Activated CD4-positive, alpha-beta T cell treated with anti-CD3 and anti-CD28 coated beads, Interleukin-2, amount 10 ng/mL, durations not matched to agents 24 days and 14 days (primary cell): ENCODE data around the gene USP17L20. TPM values are rescaled to one million over a fixed set of nuclear protein-coding genes. Genes with fewer than 3 reads are reported as not detected.
A peak's percentile ranks its signal among the peaks of the same experiment; 100 is the strongest.
"Not testable (repeated sequence)": the region's sequence is repeated elsewhere in the genome, so short reads cannot be mapped to it uniquely, and the experiment has no call there.

Experiments used
- DNase-seq: peaks from one replicate; pipeline ENCODE4 v3.0.0; 2022
- H3K27ac Mint-ChIP-seq: one replicate; pipeline ENCODE4 v1.8.0; 2022; ENCODE audit warnings: mild to moderate bottlenecking, mixed read lengths
- H3K27me3 Mint-ChIP-seq: one replicate; pipeline ENCODE4 v1.8.0; 2022; ENCODE audit warnings: mixed read lengths
- H3K36me3 Mint-ChIP-seq: one replicate; pipeline ENCODE4 v1.8.0; 2022; ENCODE audit warnings: low read depth, mild to moderate bottlenecking, mixed read lengths
- H3K4me1 Mint-ChIP-seq: one replicate; pipeline ENCODE4 v1.8.0; 2021; ENCODE audit warnings: mixed read lengths
- H3K4me3 Mint-ChIP-seq: one replicate; pipeline ENCODE4 v1.8.0; 2022; ENCODE audit warnings: mild to moderate bottlenecking, moderate library complexity, mixed read lengths
- H3K9me3 Mint-ChIP-seq: one replicate; pipeline ENCODE4 v1.8.0; 2021; ENCODE audit warnings: mixed read lengths
- intact Hi-C: fragments of 100-400 bp; cut with micrococcal nuclease; formaldehyde crosslinking; loops from one replicate; pipeline ENCODE4 v1.15.1; 2023
- total RNA-seq: library from RNA; stranded (reverse); gene quantifications from 2 replicates; pipeline ENCODE4 v1.2.3, GENCODE V29; 2022

The USP17L20 gene
- total RNA-seq, 1 donor from 2014 or later, result not detected

GRCh38 chr4:9271719-9272118 lies 13.8 kb downstream of the USP17L20 start:
- H3K36me3 Mint-ChIP-seq, intact Hi-C loops, H3K4me3 Mint-ChIP-seq, H3K27ac Mint-ChIP-seq, H3K4me1 Mint-ChIP-seq, H3K9me3 Mint-ChIP-seq, H3K27me3 Mint-ChIP-seq: not testable (repeated sequence)
- DNase-seq, result peak; percentile 56

Other genes starting within 250 kb of the USP17L20 start
- gene FAM90A26, start 87.7 kb upstream of the USP17L20 start, total RNA-seq, result not detected in 2 replicates
- gene USP17L10, start 47.5 kb upstream of the USP17L20 start, total RNA-seq, result not detected in 2 replicates
- not detected in 2 replicates for gene USP17L11, start 42.7 kb upstream of the USP17L20 start, total RNA-seq
- not detected in 2 replicates for gene USP17L12, start 38.0 kb upstream of the USP17L20 start, total RNA-seq
- not detected in 2 replicates for gene USP17L13, start 33.2 kb upstream of the USP17L20 start, total RNA-seq
- 0.14 TPM in 1 of 2 replicates, not detected in the other for gene USP17L15, start 23.7 kb upstream of the USP17L20 start, total RNA-seq
- gene USP17L17, start 14.2 kb upstream of the USP17L20 start, total RNA-seq, result not detected in 2 replicates
- gene USP17L18, start 9.5 kb upstream of the USP17L20 start, total RNA-seq, result not detected in 2 replicates
- not detected in 2 replicates for gene USP17L19, start 4.7 kb upstream of the USP17L20 start, total RNA-seq
- not detected in 2 replicates for gene USP17L21, start 4.7 kb downstream of the USP17L20 start, total RNA-seq
- gene USP17L22, start 9.5 kb downstream of the USP17L20 start, total RNA-seq, result not detected in 2 replicates
- gene USP17L24, start 67.0 kb downstream of the USP17L20 start, total RNA-seq, result not detected in 2 replicates
- not detected in 2 replicates for gene USP17L25, start 71.8 kb downstream of the USP17L20 start, total RNA-seq
- gene USP17L26, start 76.5 kb downstream of the USP17L20 start, total RNA-seq, result not detected in 2 replicates
- not detected in 2 replicates for gene USP17L5, start 81.3 kb downstream of the USP17L20 start, total RNA-seq
- not detected in 2 replicates for gene USP17L27, start 86.0 kb downstream of the USP17L20 start, total RNA-seq
- not detected in 2 replicates for gene USP17L28, start 90.8 kb downstream of the USP17L20 start, total RNA-seq
- not detected in 2 replicates for gene USP17L29, start 95.5 kb downstream of the USP17L20 start, total RNA-seq
- not detected in 2 replicates for gene USP17L30, start 105.0 kb downstream of the USP17L20 start, total RNA-seq
- gene DEFB131A, start 186.3 kb downstream of the USP17L20 start, total RNA-seq, result not detected in 2 replicates